Hindlimb muscle (tissue), 1 donor: Measurements from ENCODE around the gene DCLK2. TPM values are rescaled to one million over a fixed set of nuclear protein-coding genes. Genes with fewer than 3 reads are reported as not detected.

Source experiments
- DNase-seq: peaks from one replicate; pipeline ENCODE4 v3.0.0-alpha.2; 2013
- polyA plus RNA-seq: library from polyadenylated mRNA; unstranded; fragments of 120-200 nt; gene quantifications from one replicate; pipeline ENCODE4 v1.2.1, GENCODE V29; 2013; ENCODE audit not compliant: insufficient read length

Gene DCLK2
- polyA plus RNA-seq, 1 donor: 9.4 TPM

- DNase-seq: no peak
Measured at GRCh38 chr4:150211799-150212445, 133.7 kb downstream of the DCLK2 start.

- no peak for DNase-seq
Measured at GRCh38 chr4:150212485-150212884, 134.2 kb downstream of the DCLK2 start.

GRCh38 chr4:150212927-150213326 is 134.7 kb downstream of the DCLK2 start:
- no peak for DNase-seq

- DNase-seq: no peak
Measured at GRCh38 chr4:150215601-150216000, 137.4 kb downstream of the DCLK2 start.

- DNase-seq: no peak
Measured at GRCh38 chr4:150216726-150217125, 138.5 kb downstream of the DCLK2 start.

GRCh38 chr4:150217192-150217591 is 138.9 kb downstream of the DCLK2 start:
- DNase-seq: peak; percentile 50

- no peak for DNase-seq
Measured at GRCh38 chr4:150217808-150218207, 139.6 kb downstream of the DCLK2 start.

GRCh38 chr4:150218447-150218846 is 140.2 kb downstream of the DCLK2 start:
- DNase-seq: no peak

GRCh38 chr4:150219841-150220240 is 141.6 kb downstream of the DCLK2 start:
- no peak for DNase-seq

- DNase-seq: no peak
Measured at GRCh38 chr4:150224896-150225591, 146.8 kb downstream of the DCLK2 start.

GRCh38 chr4:150229520-150229919 is 151.3 kb downstream of the DCLK2 start:
- no peak for DNase-seq

- DNase-seq: no peak
Measured at GRCh38 chr4:150230561-150230960, 152.3 kb downstream of the DCLK2 start.

GRCh38 chr4:150231107-150231770 is 153.0 kb downstream of the DCLK2 start:
- no peak for DNase-seq

- no peak for DNase-seq
Measured at GRCh38 chr4:150232029-150232428, 153.8 kb downstream of the DCLK2 start.

GRCh38 chr4:150234246-150234645 is 156.0 kb downstream of the DCLK2 start:
- DNase-seq: no peak

- no peak for DNase-seq
Measured at GRCh38 chr4:150235317-150235716, 157.1 kb downstream of the DCLK2 start.

GRCh38 chr4:150235808-150236271 is 157.6 kb downstream of the DCLK2 start:
- DNase-seq: no peak

GRCh38 chr4:150236626-150237025 is 158.4 kb downstream of the DCLK2 start:
- DNase-seq: no peak

GRCh38 chr4:150237110-150237872 is 159.0 kb downstream of the DCLK2 start:
- DNase-seq: no peak

- no peak for DNase-seq
Measured at GRCh38 chr4:150238591-150238990, 160.3 kb downstream of the DCLK2 start.

- no peak for DNase-seq
Measured at GRCh38 chr4:150240011-150240410, 161.8 kb downstream of the DCLK2 start.

- no peak for DNase-seq
Measured at GRCh38 chr4:150242820-150243458, 164.7 kb downstream of the DCLK2 start.
